ENCODE measurements around the gene RIMBP3C.
"Not testable (repeated sequence)": the region's sequence is repeated elsewhere in the genome, so short reads cannot be mapped to it uniquely, and the experiment has no call there.

GRCh38 chr22:21559345-21560125, 8.3 kb upstream of the RIMBP3C start:
- not testable (repeated sequence) for TF ChIP-seq POLR2A (IDR thresholded peaks at IDR 0.05); CTCF (IDR thresholded peaks at IDR 0.05 in 4 of 5, conservative IDR thresholded peaks at IDR 0.05 in 1 of 5)

Data from gastrocnemius medialis (tissue), 4 donors.